ENCODE data around the gene FSHR.

The FSHR gene

GRCh38 chr2:49044350-49045079, 109.8 kb downstream of the FSHR start:
- Histone ChIP-seq H3K4me1 (ENCODE audit: insufficient read depth, poor library complexity, severe bottlenecking) (no peaks in the 10 kb centered on the region), H3K27ac (ENCODE audit: poor library complexity, severe bottlenecking) (no peak overlapping the region), H3K27me3 (ENCODE audit: insufficient read depth, poor library complexity, severe bottlenecking) (no peaks in the 10 kb centered on the region), H3K36me3 (ENCODE audit: low read depth) (no peaks in the 10 kb centered on the region), H3K9me3 (ENCODE audit: severe bottlenecking) (no peaks in the 10 kb centered on the region), H3K4me3 (ENCODE audit: severe bottlenecking) (no peak overlapping the region)
- TF ChIP-seq, protein P1, sequence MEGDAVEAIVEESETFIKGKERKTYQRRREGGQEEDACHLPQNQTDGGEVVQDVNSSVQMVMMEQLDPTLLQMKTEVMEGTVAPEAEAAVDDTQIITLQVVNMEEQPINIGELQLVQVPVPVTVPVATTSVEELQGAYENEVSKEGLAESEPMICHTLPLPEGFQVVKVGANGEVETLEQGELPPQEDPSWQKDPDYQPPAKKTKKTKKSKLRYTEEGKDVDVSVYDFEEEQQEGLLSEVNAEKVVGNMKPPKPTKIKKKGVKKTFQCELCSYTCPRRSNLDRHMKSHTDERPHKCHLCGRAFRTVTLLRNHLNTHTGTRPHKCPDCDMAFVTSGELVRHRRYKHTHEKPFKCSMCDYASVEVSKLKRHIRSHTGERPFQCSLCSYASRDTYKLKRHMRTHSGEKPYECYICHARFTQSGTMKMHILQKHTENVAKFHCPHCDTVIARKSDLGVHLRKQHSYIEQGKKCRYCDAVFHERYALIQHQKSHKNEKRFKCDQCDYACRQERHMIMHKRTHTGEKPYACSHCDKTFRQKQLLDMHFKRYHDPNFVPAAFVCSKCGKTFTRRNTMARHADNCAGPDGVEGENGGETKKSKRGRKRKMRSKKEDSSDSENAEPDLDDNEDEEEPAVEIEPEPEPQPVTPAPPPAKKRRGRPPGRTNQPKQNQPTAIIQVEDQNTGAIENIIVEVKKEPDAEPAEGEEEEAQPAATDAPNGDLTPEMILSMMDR (IDR thresholded peaks at IDR 0.05; ENCODE audit: poor library complexity, severe bottlenecking) = no peak
- DNase-seq (ENCODE audit: low spot score) (no peak), ATAC-seq (ENCODE audit: low read depth) (no peak)

DNA sequence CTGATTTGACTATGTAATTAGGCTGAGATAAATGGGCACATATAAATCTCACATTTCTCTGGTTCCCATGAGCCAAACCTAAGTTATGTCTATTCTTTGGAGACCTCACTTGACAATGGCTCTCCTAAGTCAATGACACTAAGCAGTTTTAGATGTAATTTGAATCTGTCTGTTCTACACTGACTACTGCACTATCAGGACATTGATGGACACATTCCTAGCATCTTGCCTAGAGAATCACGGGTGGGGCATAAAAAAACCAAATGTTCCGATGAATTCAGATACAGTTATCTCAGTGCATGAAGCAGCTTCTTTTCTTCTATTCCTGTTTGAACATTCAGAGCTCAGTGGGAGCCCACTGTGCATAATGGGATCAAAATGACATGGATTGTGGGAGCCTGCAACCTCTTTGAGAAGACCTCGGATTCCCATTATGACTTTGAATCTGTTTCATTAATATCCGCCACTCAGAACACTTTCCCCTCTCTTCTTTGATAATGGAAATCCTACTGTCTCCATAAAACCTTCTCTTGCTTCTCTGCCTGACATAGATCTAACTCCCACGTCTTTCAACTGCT, 110.8 kb downstream of the FSHR start:
- no peaks in the 10 kb centered on the region for H3K36me3 ChIP-seq (ENCODE audit: low read depth)
- H3K27ac ChIP-seq (ENCODE audit: poor library complexity, severe bottlenecking) = no peak overlapping the region
- TF ChIP-seq, protein P1 (IDR thresholded peaks at IDR 0.05; ENCODE audit: poor library complexity, severe bottlenecking) = no peak
- no peaks in the 10 kb centered on the region for H3K4me1 ChIP-seq (ENCODE audit: insufficient read depth, poor library complexity, severe bottlenecking)
- no peak for ATAC-seq (ENCODE audit: low read depth)
- no peaks in the 10 kb centered on the region for H3K9me3 ChIP-seq (ENCODE audit: severe bottlenecking)
- no peak for DNase-seq (ENCODE audit: low spot score)
- no peak overlapping the region for H3K4me3 ChIP-seq (ENCODE audit: severe bottlenecking)
- no peaks in the 10 kb centered on the region for H3K27me3 ChIP-seq (ENCODE audit: insufficient read depth, poor library complexity, severe bottlenecking)

DNA sequence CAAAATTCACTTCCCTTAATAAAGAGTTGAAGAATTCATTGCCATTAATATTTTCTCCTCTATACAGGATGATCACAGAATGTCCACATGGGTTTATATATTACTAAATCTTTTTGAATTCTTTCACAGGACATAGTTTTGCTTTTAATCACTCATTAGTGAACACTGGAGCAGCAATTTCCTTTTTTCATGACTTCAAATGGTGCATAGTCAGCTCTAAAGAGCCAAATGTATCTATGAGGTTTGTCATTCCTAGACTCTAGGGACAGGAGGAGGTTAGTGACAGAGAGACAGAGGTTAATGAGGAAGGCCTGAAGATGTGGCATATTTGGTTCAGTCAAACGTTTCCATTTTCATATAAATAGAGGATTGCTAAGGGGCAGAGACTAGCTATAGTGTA, 111.8 kb downstream of the FSHR start:
- Histone ChIP-seq H3K9me3 (ENCODE audit: severe bottlenecking) (no peaks in the 10 kb centered on the region), H3K4me3 (ENCODE audit: severe bottlenecking) (no peak overlapping the region), H3K27ac (ENCODE audit: poor library complexity, severe bottlenecking) (no peak overlapping the region), H3K27me3 (ENCODE audit: insufficient read depth, poor library complexity, severe bottlenecking) (no peaks in the 10 kb centered on the region), H3K36me3 (ENCODE audit: low read depth) (no peaks in the 10 kb centered on the region), H3K4me1 (ENCODE audit: insufficient read depth, poor library complexity, severe bottlenecking) (no peaks in the 10 kb centered on the region)
- TF ChIP-seq, protein P1 (IDR thresholded peaks at IDR 0.05; ENCODE audit: poor library complexity, severe bottlenecking) = no peak
- ATAC-seq (ENCODE audit: low read depth) = no peak
- no peak for DNase-seq (ENCODE audit: low spot score)

DNA sequence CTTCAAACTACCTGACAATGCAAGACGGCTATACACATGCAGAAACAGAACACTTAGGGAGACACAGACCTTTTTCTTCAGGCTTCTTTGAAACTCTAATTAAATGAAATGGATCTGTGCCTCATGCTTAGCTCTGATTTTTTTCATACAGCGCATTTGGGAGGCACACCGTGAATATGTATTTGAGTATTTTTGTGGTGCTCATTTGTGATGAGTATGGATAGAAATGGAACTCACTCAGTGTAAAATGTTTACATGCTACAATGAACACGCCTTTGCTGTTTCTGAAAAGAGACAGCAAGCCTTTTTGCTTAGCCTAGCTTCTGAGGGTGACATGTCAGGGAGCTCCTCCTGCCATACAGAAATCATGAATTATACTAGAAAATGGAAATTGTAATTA, 113.3 kb downstream of the FSHR start:
- Histone ChIP-seq H3K4me1 (ENCODE audit: insufficient read depth, poor library complexity, severe bottlenecking) (no peaks in the 10 kb centered on the region), H3K9me3 (ENCODE audit: severe bottlenecking) (no peaks in the 10 kb centered on the region), H3K4me3 (ENCODE audit: severe bottlenecking) (no peak overlapping the region), H3K27ac (ENCODE audit: poor library complexity, severe bottlenecking) (no peak overlapping the region), H3K27me3 (ENCODE audit: insufficient read depth, poor library complexity, severe bottlenecking) (no peaks in the 10 kb centered on the region), H3K36me3 (ENCODE audit: low read depth) (no peaks in the 10 kb centered on the region)
- no peak for ATAC-seq (ENCODE audit: low read depth)
- TF ChIP-seq, protein P1 (IDR thresholded peaks at IDR 0.05; ENCODE audit: poor library complexity, severe bottlenecking) = no peak
- no peak for DNase-seq (ENCODE audit: low spot score)

- ATAC-seq (ENCODE audit: low read depth) (no peak), DNase-seq (ENCODE audit: low spot score) (no peak)
- H3K27me3 ChIP-seq (ENCODE audit: insufficient read depth, poor library complexity, severe bottlenecking) = no peaks in the 10 kb centered on the region
- H3K4me1 ChIP-seq (ENCODE audit: insufficient read depth, poor library complexity, severe bottlenecking) = no peaks in the 10 kb centered on the region
- H3K27ac ChIP-seq (ENCODE audit: poor library complexity, severe bottlenecking) = no peak overlapping the region
- TF ChIP-seq, protein P1 (IDR thresholded peaks at IDR 0.05; ENCODE audit: poor library complexity, severe bottlenecking) = no peak
- H3K4me3 ChIP-seq (ENCODE audit: severe bottlenecking) = no peak overlapping the region
- no peaks in the 10 kb centered on the region for H3K36me3 ChIP-seq (ENCODE audit: low read depth)
- no peaks in the 10 kb centered on the region for H3K9me3 ChIP-seq (ENCODE audit: severe bottlenecking)
Observed at GRCh38 chr2:49037197-49037596, 117.1 kb downstream of the FSHR start.
